B cell (primary cell): ENCODE measurements around the gene GALK1. TPM values are rescaled to one million over a fixed set of nuclear protein-coding genes. Genes with fewer than 3 reads are reported as not detected.

Source experiments
- ATAC-seq: fragments of 200-7000 bp; cut with Tn5 transposase; one replicate; pipeline ENCODE4 v1.10.0; 2021; ENCODE audit warnings: low read depth, mild to moderate bottlenecking, moderate number of reproducible peaks, moderate library complexity
- CTCF ChIA-PET: fragments of 350-600 bp; sonication (Branson Sonifier 250); formaldehyde crosslinking; loops from one replicate; lab custom pipeline; 2021; ENCODE audit warnings: antibody characterized with exemption, inconsistent platforms; lab: Charles Lee
- POLR2A ChIA-PET: fragments of 350-600 bp; sonication (Branson Sonifier 250); formaldehyde crosslinking; loops from one replicate; lab custom pipeline; 2021; ENCODE audit warnings: antibody characterized with exemption; lab: Charles Lee
- DNase-seq: peaks from one replicate; pipeline ENCODE4 v3.0.0; 2013
- H2AFZ ChIP-seq: 2 replicates; pipeline ENCODE4 v1.6.1; 2012; ENCODE audit warnings: mild to moderate bottlenecking, low read depth, low read length; ENCODE audit not compliant: insufficient read depth, poor library complexity, severe bottlenecking
- H3K27ac ChIP-seq, 2 donors: 1 replicate in 1 of 2; 2 replicates in 1 of 2; pipeline ENCODE4 v1.5.1; 2012 to 2013; ENCODE audit warnings: low read length in 2 of 2, mild to moderate bottlenecking in 2 of 2, moderate library complexity in 1 of 2
- H3K27me3 ChIP-seq, 4 experiments: fragments of 200-600 bp in 1 of 4; sonication (generic) in 1 of 4; replicated peaks in 1 of 4; 1 replicate in 2 of 4; 2 replicates in 2 of 4; pipeline versions ENCODE4 v1.6.1 to v1.7.0; 2013 to 2016; ENCODE audit warnings: low read length in 3 of 4, mild to moderate bottlenecking in 2 of 4, mixed read lengths in 1 of 4, moderate library complexity in 1 of 4; ENCODE audit not compliant: insufficient read depth in 4 of 4, control insufficient read depth in 3 of 4; ENCODE audit errors: control extremely low read depth in 1 of 4
- H3K36me3 ChIP-seq, 2 experiments: replicated peaks in 1 of 2; 1 replicate in 1 of 2; 2 replicates in 1 of 2; pipeline versions ENCODE4 v1.6.1 to v1.7.1; 2013; ENCODE audit warnings: low read length in 1 of 2; ENCODE audit not compliant: insufficient read depth in 2 of 2, control insufficient read depth in 1 of 2; ENCODE audit errors: control extremely low read depth in 1 of 2, extremely low read depth in 1 of 2
- H3K4me1 ChIP-seq, 2 donors: fragments of 200-600 bp in 1 of 2; sonication (generic) in 1 of 2; 1 replicate in 1 of 2; 2 replicates in 1 of 2; pipeline versions ENCODE4 v1.5.1 to v1.6.1; 2013 to 2017; ENCODE audit warnings: low read length in 2 of 2; ENCODE audit not compliant: control insufficient read depth in 2 of 2, insufficient read depth in 2 of 2
- H3K4me2 ChIP-seq: replicated peaks from 2 replicates; pipeline ENCODE3; 2012; ENCODE audit warnings: mild to moderate bottlenecking, low read depth, low read length; ENCODE audit not compliant: poor library complexity, severe bottlenecking
- H3K4me3 ChIP-seq, 5 experiments: fragments of 200-600 bp in 1 of 5; sonication (generic) in 1 of 5; 1 replicate in 3 of 5; 2 replicates in 2 of 5; pipeline versions ENCODE4 v1.5.1 to v1.7.0; 2011 to 2016; ENCODE audit warnings: low read length in 4 of 5, mild to moderate bottlenecking in 4 of 5, low read depth in 2 of 5, control low read depth in 1 of 5, moderate library complexity in 1 of 5; ENCODE audit not compliant: insufficient read depth in 1 of 5; ENCODE audit errors: control extremely low read depth in 1 of 5, extremely low read depth in 1 of 5
- H3K79me2 ChIP-seq: fragments of 200-600 bp; sonication (generic); one replicate; pipeline ENCODE4 v1.6.0; 2016; ENCODE audit warnings: low read length; ENCODE audit not compliant: control insufficient read depth, insufficient read depth
- H3K9ac ChIP-seq: fragments of 200-600 bp; sonication (generic); 2 replicates; pipeline ENCODE4 v1.6.1; 2017; ENCODE audit warnings: mild to moderate bottlenecking, low read length, moderate library complexity
- H3K9me3 ChIP-seq, 3 donors: one replicate each; pipeline versions ENCODE4 v1.6.1 to v1.7.1; 2013; ENCODE audit warnings: low read length in 2 of 3; ENCODE audit not compliant: control insufficient read depth in 2 of 3, insufficient read depth in 1 of 3; ENCODE audit errors: control extremely low read depth in 1 of 3
- H4K20me1 ChIP-seq: 2 replicates; pipeline ENCODE4 v1.6.0; 2012; ENCODE audit warnings: mild to moderate bottlenecking, low read length; ENCODE audit not compliant: insufficient read depth, control insufficient read depth, poor library complexity, severe bottlenecking
- H3K27ac Mint-ChIP-seq: one replicate; pipeline ENCODE4 v1.8.0; 2021; ENCODE audit warnings: mixed read lengths
- H3K27me3 Mint-ChIP-seq: one replicate; pipeline ENCODE4 v1.8.0; 2021; ENCODE audit warnings: mixed read lengths
- H3K4me1 Mint-ChIP-seq: one replicate; pipeline ENCODE4 v1.8.0; 2021; ENCODE audit warnings: mixed read lengths
- H3K4me3 Mint-ChIP-seq: one replicate; pipeline ENCODE4 v1.8.0; 2021; ENCODE audit warnings: mixed read lengths
- H3K9me3 Mint-ChIP-seq: one replicate; pipeline ENCODE4 v1.8.0; 2022; ENCODE audit warnings: mixed read lengths; ENCODE audit not compliant: insufficient read depth
- EZH2 ChIP-seq: IDR thresholded peaks from 2 replicates; pipeline ENCODE4 v1.6.1; 2012; ENCODE audit warnings: borderline replicate concordance, low read depth, mild to moderate bottlenecking, moderate library complexity, low read length; ENCODE audit not compliant: insufficient read depth, poor library complexity, severe bottlenecking
- WGBS: methylation state at CpG from one replicate; pipeline ENCODE4 v1.1.5; 2013; ENCODE audit warnings: missing lambda C conversion rate; ENCODE audit not compliant: insufficient coverage; 5-methylcytosine and 5-hydroxymethylcytosine counted together
- intact Hi-C: fragments of 100-400 bp; cut with micrococcal nuclease; formaldehyde crosslinking; loops from one replicate; pipeline ENCODE4 v1.10.0; 2022
- polyA plus RNA-seq: library from polyadenylated mRNA; depleted of rRNA; stranded (reverse); fragments of >200 nt; gene quantifications from 2 replicates; pipeline ENCODE4 v1.2.3, GENCODE V29; 2012
- total RNA-seq, 2 donors: library from RNA; stranded (reverse); fragments of 120-200 nt in 1 of 2; gene quantifications; 1 replicate in 1 of 2; 2 replicates in 1 of 2; pipeline versions ENCODE4 v1.2.3 to v1.2.4, GENCODE V29; 2013 to 2022
- TF ChIP-seq, protein P1 (sequence below): fragments of 200-600 bp; IDR thresholded peaks from one replicate; pipeline ENCODE4 v1.8.0; 2022; ENCODE audit warnings: antibody characterized with exemption, mild to moderate bottlenecking

Gene GALK1
- total and polyA plus RNA-seq, 2 donors (not counting 1 experiment from before 2014, with no cell fraction given): 29.8 to 37.4 TPM

DNA sequence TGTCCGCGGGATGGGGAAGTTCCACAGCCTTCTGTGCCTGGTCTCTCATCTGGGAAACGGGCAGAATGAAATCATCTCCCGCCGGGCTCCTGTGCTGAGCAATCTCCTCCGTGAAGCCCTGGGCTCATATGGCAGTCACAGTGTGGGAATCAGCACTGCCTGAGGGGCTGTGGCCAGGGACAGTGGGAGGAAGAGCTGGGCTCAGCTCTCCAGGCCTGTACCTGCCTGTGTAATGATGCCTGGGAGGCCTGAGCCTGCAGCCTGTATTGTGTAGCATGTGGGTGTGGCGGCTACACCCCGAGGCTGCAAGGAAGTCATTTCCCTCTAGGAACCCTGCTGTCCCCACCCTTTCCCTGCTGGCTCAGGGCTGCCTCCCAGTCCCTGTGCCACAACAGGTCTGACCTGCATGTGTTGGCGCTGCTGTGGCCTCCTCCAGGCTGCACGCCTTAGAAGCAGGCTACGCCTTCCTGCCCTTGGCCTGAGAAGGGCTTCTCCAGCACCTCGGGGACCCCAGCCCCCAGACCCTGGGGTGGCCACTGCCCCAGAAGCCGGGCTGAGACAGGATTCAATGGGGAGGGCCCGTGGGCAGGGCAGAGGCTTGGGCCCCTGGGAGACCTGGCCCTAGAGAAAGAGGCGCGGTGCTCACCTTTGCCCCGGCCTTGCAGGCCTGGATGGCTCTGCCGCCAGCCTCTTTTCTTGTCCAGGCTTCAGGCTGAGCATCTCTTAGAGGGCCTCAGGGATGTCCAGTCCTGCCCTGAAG is 41.6 kb downstream of the GALK1 start:
- H2AFZ ChIP-seq: no peak overlapping the region
- 91% methylated on average over 16 of the region's 18 CpGs for WGBS
- CTCF ChIA-PET: no interaction called here

More for the DNA sequence above, 41.6 kb downstream of the GALK1 start:
- Mint-ChIP-seq H3K27me3 (peaks cover 12% of the 10 kb centered on the region), H3K27ac (no peak overlapping the region), H3K4me3 (no peak overlapping the region), H3K9me3 (no peaks in the 10 kb centered on the region), H3K4me1 (peaks cover 7% of the 10 kb centered on the region)
- Histone ChIP-seq H4K20me1 (no peaks in the 10 kb centered on the region), H3K79me2 (no peaks in the 10 kb centered on the region), H3K9ac (no peak overlapping the region), H3K9me3 (peaks cover 0 to 6% (median 0%) of the 10 kb centered on the region in 3 donors), H3K27ac (no peak overlapping the region), H3K27me3 (peaks cover 0 to 27% (median 4%) of the 10 kb centered on the region in 4 experiments), H3K4me3 (no peak overlapping the region), H3K36me3 (no peaks in the 10 kb centered on the region), H3K4me1 (peaks cover 5 to 11% of the 10 kb centered on the region in 2 donors), H3K4me2 (no peak overlapping the region)
- no peak for ATAC-seq
- TF ChIP-seq, protein P1, sequence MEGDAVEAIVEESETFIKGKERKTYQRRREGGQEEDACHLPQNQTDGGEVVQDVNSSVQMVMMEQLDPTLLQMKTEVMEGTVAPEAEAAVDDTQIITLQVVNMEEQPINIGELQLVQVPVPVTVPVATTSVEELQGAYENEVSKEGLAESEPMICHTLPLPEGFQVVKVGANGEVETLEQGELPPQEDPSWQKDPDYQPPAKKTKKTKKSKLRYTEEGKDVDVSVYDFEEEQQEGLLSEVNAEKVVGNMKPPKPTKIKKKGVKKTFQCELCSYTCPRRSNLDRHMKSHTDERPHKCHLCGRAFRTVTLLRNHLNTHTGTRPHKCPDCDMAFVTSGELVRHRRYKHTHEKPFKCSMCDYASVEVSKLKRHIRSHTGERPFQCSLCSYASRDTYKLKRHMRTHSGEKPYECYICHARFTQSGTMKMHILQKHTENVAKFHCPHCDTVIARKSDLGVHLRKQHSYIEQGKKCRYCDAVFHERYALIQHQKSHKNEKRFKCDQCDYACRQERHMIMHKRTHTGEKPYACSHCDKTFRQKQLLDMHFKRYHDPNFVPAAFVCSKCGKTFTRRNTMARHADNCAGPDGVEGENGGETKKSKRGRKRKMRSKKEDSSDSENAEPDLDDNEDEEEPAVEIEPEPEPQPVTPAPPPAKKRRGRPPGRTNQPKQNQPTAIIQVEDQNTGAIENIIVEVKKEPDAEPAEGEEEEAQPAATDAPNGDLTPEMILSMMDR: no peak
- no peak for TF ChIP-seq EZH2
- no peak for DNase-seq
- intact Hi-C loops: no loop called here
- POLR2A ChIA-PET: no interaction called here
